HG02970 (cell line): ENCODE data around the gene RAP1GAP2.
"Not testable (repeated sequence)": the region's sequence is repeated elsewhere in the genome, so short reads cannot be mapped to it uniquely, and the experiment has no call there.

Source experiments
- ATAC-seq: cut with Tn5 transposase; IDR thresholded peaks from one replicate; pipeline ENCODE4 v1.9.1; 2021; ENCODE audit warnings: mild to moderate bottlenecking, moderate library complexity, moderate number of reproducible peaks; ENCODE audit not compliant: unreplicated experiment, low FRiP score

Gene RAP1GAP2

GRCh38 chr17:2796164-2797125 lies at the start of gene RAP1GAP2:
RAP1GAP2 (plus strand) TSS chr17:2796438; CDS start chr17:2796528, 90 bp downstream.
- no peak for ATAC-seq

GRCh38 chr17:2749058-2749783 lies 47.0 kb upstream of the RAP1GAP2 start, which contains the start of gene CCDC92B:
CCDC92B (minus strand) TSS chr17:2749652; CDS start chr17:2735145, 14,507 bp downstream.
- ATAC-seq: no peak

- ATAC-seq: no peak
Observed at GRCh38 chr17:2749784-2750181, 46.5 kb upstream of the RAP1GAP2 start.

GRCh38 chr17:2750721-2751120 lies 45.5 kb upstream of the RAP1GAP2 start:
- no peak for ATAC-seq

GRCh38 chr17:2751491-2751890 lies 44.7 kb upstream of the RAP1GAP2 start:
- ATAC-seq: no peak

GRCh38 chr17:2755891-2756724 lies 40.1 kb upstream of the RAP1GAP2 start:
- ATAC-seq: no peak

GRCh38 chr17:2758870-2759269 lies 37.4 kb upstream of the RAP1GAP2 start:
- ATAC-seq: no peak

- ATAC-seq: no peak
Observed at GRCh38 chr17:2770129-2770528, 26.1 kb upstream of the RAP1GAP2 start.

GRCh38 chr17:2775206-2775605 lies 21.0 kb upstream of the RAP1GAP2 start:
- no peak for ATAC-seq

- no peak for ATAC-seq
Observed at GRCh38 chr17:2776589-2777241, 19.5 kb upstream of the RAP1GAP2 start.

GRCh38 chr17:2777242-2777867 lies 18.9 kb upstream of the RAP1GAP2 start:
- ATAC-seq: no peak

GRCh38 chr17:2778489-2778888 lies 17.7 kb upstream of the RAP1GAP2 start:
- ATAC-seq: no peak

GRCh38 chr17:2779545-2779944 lies 16.7 kb upstream of the RAP1GAP2 start:
- ATAC-seq: no peak

- ATAC-seq: no peak
Observed at GRCh38 chr17:2780256-2780655, 16.0 kb upstream of the RAP1GAP2 start.

GRCh38 chr17:2780931-2781454 lies 15.2 kb upstream of the RAP1GAP2 start:
- ATAC-seq: no peak

GRCh38 chr17:2781598-2781997 lies 14.6 kb upstream of the RAP1GAP2 start:
- ATAC-seq: not testable (repeated sequence)

GRCh38 chr17:2782055-2782454 lies 14.2 kb upstream of the RAP1GAP2 start:
- no peak for ATAC-seq

- no peak for ATAC-seq
Observed at GRCh38 chr17:2783310-2784030, 12.8 kb upstream of the RAP1GAP2 start.

GRCh38 chr17:2784864-2785263 lies 11.4 kb upstream of the RAP1GAP2 start:
- no peak for ATAC-seq
